Measurements from ENCODE around the gene DBN1.
"Not testable (repeated sequence)": the region's sequence is repeated elsewhere in the genome, so short reads cannot be mapped to it uniquely, and the experiment has no call there.

DBN1 gene

DNA sequence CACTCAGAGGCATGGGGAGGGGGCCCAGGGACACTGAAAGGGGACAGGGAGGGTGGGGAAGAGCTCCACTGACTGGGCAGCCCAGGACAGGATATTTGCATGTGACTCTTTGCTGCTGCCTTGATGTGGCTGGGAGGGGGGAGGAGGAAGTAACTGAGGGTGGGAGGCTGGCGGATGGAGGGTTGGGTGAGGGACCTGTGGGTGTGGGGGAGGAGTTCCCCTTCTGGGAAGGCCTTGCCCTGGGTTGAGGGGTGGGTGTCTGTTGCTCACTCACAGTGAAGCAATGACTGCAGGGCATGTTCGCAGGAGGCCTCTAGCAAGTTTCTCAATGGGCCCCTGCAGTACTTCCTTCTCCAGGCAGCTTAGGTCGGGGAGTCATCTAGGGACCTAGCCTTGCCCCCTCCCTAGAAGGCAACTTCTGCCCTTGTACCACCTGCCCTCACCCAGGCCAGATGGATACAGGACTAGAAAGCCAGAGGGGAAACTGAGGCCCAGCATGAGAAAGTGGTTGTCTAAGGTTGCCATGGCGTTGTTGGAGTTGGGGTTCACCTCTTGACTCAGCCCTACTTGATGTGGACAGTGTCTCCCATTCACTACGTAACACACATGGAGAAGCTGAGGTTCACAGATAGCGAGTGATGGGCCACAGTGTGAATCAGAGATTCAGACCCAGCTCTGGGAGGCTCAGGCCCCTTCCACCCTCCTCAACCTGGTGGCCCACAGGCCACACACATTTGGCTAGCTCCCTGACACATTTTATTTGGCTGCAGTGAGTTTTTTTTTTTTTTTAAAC is 44.0 kb downstream of the DBN1 start:
- peak; percentile 80 to 82 for DNase-seq (ENCODE audit: low read depth in 2 of 2)

DNA sequence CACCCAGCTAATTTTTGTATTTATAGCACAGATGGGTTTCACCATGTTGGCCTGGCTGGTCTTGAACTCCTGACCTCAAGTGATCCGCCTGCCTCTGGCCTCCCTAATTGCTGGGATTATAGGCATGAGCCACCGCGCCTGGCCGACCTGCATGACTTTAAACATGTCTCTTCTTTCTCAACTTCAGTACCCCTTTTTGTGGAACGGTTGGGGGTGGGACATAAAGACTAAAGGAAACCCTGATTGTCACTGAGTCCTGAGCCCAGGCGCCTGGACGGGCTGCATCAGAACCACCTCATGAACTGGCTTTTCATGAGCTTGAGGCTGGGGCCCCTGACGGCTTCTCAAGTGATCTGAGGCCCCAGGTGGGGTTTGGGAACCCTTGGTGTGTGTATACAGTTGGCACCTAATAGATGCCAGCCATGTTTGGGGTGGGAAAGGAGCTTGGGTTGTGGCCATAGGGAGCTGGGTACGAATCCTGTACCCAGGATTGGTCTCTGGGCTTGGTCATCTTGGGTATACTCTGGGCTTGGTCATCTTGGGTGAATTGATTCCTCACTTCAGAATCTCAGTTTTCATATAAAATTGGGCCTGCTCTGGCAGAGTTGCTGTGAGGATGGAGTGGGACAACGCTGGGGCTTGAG is 44.7 kb downstream of the DBN1 start:
- DNase-seq (ENCODE audit: low read depth in 2 of 2) = no peak

DNA sequence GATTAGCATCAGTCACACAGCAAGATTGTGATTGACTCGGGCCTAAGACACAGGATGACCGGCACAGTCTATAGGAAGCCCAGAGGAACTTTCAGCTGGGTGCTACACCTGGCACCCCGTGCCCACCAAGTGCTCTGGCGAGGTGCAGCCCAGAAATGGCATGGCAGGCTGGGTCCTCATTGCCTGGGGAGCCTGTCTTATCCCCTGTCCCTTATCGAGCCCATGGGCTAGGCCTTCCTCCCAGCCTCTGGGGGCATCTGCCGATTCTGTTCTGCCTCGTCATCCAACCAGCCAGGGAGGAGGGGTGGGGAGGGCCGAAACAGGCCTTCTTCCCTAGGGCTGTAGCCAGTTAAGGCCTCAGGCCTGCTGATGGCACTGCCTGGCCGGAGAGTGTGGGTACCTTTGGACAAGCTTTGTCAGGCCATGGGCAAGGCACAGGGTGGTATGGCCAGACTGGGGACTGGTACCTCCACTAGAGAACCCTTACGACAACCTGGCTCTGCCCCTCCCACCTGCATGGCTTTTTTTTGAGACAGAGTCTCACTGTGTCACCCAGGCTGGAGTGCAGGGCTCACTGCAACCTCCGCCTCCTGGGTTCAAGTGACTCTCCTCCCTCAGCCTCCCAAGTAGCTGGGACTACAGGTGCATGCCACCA is 45.4 kb downstream of the DBN1 start:
- DNase-seq (ENCODE audit: low read depth in 2 of 2) = no peak

DNA sequence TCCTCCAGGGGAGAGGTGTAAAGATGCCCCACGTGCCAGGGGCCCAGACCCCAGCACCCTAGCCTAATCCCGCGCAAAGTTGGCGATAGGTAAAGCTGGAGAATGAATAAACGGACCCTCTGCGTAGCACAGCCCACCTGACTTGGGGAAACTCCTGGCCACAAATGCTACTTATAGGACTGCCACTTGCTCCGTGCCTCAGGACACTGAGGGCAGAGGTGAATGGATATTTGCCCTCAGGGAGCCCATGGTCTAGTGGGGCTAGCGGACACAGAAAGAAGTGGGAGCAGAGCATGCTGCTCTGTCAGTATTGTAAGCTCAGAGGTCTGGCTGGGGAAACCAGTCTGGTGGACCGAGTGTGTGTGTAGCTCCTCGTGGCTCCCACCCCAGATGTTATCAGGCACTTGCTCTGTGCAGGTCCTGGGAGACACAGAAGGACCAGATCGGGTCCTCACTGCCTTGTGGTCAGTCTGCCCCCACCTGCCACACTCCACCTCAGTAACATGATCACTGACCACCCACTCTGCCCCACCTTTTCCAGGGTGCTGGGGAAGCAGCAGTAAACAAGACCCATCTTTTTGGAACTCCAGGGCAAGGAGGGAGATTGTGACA is 46.1 kb downstream of the DBN1 start:
- DNase-seq (ENCODE audit: low read depth in 2 of 2) = no peak

DNA sequence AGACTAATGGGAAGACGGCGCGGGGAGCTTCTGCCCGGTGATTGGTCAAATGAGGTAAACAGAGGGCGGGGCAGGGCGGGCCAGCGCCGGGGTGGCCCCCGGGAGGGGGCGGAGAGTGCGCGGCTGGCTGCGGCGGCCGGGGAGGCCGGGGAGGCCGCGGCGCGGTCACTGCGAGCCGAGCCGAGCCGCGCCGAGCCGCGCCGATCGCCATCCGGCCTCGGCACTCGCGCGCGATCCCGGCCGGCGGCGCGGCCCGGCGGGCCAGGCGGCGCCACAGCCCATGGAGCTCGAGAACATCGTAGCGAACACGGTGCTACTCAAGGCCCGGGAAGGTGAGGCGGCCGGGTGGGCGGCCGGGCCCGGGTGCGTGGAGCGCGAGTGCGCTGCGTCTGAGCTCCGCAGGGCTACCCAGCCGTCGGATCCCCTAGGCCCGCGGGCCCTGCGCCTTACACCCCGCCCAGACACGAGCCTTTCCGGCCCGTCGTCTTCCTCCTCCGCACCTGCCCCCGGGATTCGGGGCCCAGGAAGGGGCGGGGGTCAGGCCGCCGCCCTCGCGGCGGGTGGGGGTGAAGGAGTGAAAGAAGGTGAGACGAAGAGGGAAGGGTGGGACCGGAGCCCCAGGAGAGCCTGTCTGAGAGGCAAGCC is 46.7 kb downstream of the DBN1 start, which contains the start of gene GRK6:
Gene GRK6, plus strand, starts transcription at position 111 of the 645 bp plus-strand sequence. Its CDS starts 170 bp downstream, at position 281.
- DNase-seq (ENCODE audit: low read depth in 2 of 2) = no peak

DNA sequence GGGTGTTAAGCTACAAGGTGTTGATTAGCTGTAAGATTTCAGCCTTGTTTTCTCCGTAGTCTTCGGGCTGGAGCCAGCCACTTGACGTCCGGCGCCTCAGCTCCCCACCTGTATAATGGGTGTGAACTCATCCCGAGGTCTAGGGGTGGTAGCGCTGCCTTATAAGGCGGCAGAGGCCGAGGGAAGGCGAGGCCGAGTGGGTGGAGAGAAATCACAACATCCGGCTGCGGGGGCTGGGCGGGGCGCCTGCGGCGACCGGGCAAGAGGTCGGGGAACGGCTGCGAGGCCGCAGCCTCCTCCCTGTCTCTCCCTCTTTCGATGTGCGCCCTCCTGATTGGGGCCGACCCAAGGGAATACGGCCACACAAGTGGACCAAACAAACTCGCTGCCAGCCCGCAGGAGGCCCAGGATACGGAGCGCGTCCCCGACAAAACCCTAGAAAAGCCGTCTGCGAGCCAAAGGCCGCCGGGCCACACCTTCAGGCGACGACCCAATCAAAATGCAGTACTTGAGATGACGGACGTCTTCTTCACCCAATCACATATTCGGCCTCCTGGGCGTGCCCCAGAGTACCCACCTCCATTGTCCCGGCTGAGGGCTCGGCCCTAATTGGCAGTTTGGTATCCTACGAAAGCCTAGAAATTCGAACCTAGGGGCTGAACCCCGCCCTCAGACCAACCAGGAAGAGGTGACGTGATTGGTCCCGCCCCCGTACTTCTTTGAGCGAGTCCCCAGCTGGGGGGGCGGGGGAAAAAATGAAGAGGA is 47.5 kb downstream of the DBN1 start:
- DNase-seq (ENCODE audit: low read depth in 2 of 2) = peak; percentile 99 to 100

DNA sequence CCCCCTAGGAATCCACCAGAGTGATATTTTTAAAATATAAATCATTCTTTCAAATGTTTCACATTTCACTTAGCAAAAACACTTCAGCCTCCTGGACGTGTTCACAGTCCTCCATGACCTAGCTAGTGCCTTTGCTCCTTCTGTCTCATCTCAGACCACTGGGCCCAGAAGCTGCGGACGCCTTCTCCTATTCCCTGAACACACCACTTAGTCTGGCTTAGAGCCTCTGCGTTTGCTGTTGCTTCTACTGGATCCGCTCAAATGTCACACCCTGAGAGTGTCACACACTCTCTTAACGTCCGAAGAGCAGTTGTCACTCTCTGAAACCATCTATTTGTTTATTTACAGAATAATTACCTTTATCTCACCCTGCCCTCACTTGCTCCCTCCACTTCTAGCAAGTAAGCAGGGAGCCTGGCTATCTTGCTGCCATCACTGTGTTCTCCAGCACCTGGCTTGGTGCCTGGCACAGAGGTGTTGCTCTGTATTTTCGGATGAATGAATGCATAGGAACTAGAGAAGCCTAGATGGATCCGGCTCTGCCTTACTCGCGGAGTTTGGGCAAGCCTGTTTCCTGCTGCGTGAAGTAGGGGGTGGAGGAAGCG is 48.1 kb downstream of the DBN1 start:
- DNase-seq (ENCODE audit: low read depth in 2 of 2) = no peak

DNA sequence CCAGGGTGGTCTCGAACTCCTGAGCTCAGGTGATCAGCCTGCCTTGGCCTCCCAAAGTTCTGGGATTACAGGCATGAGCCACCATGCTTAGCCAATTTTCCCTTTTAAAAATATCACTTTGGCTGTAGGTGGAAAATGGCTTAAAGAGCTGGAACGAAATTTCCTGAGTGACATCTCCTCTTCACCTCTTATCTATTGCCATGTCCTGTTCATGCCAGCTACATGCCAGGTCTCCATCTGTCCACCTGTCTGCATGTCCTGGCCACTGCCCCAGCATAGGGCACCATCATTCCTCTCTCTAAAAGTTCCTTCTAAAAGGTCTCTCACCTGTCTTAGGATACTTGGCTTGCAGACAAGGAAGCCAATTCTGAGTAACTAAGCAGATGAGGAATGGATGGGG is 49.8 kb downstream of the DBN1 start:
- DNase-seq (ENCODE audit: low read depth in 2 of 2) = no peak

DNA sequence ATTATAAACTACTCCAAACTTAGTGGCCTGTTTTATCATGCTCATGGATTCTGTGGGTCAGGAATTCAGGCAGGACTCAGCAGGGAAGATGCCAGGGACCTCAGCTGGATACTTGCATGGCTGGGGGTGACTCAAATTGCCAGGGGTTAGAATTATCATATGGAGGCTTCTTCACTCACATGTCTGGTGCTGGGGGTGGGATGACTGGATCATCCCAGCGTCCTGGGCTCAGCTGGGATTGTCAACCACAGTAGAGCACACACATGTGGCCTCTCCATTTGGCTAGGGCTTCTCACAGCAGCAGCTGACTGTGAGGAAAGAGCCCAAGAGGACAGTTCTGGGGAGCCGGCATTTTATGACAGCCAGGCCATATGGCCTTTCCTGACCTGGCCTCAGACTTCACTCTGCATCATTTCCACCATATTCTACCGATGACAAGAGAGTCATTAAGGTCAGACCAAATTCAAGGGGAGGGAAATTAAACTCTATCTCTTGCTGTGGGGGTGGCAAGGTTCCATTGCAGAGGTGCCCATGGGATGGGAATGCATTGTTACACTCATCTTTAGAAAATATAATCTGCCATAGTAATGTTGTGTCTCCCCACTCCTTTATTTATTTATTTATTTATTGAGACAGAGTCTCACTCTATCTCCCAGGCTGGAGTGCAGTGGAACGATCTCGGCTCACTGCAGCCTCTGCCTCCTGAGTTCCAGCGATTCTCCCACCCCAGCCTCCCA is 52.2 kb downstream of the DBN1 start:
- no peak for DNase-seq (ENCODE audit: low read depth in 2 of 2)

DNA sequence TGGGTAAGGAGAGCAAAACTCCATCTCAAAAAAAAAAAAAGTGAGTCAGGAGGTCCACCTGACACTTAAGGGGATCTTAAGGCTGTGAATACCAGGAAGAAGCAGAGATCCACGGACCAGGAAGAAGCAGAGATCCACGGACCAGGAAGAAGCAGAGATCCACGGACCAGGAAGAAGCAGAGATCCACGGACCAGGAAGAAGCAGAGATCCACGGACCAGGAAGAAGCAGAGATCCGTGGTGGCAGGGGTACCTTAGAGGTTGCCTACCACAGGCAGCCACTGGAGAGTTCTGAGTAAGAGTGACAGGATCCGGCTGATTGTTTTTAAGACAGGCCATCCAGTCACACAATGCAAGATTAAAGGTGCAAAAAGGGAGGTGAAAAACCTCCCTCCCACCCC is 53.0 kb downstream of the DBN1 start:
- not testable (repeated sequence) for DNase-seq (ENCODE audit: low read depth in 2 of 2)

DNA sequence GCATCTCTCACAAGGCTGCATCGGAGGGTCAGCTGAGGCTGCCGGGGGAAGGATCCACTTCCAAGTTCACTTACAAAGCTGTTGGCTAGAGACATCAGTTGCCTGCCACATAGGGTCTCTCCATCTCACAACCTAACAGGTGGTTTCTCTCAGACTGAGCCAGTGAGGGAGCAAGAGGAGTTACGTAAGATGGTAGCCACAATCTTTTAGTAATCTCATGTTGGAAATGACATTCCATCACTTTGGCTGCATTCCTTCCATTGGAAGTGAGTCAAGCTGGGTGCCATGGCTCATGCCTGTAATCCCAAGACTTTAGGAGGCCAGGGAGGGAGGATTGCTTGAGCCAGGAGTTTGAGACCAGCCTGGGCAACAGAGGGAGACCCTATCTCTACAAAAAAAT is 54.4 kb downstream of the DBN1 start:
- DNase-seq (ENCODE audit: low read depth in 2 of 2) = no peak

DNA sequence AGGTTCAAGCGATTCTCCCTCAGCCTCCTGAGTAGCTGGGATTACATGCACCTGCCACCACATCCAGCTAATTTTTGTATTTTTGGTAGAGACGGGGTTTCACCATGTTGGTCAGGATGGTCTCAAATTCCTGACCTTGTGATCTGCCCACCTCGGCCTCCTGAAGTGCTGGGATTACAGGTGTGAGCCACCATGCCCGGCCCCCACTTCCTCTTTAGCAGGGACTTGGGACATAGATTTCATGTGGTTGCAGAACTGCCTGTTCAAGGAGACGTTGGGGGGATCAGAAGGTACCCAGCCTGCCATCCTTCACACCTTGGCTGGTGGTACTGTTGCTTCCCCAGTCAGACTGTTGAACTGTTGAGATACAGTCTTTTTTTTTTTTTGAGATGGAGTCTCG is 56.4 kb downstream of the DBN1 start:
- DNase-seq (ENCODE audit: low read depth in 2 of 2) = not testable (repeated sequence)

DNA sequence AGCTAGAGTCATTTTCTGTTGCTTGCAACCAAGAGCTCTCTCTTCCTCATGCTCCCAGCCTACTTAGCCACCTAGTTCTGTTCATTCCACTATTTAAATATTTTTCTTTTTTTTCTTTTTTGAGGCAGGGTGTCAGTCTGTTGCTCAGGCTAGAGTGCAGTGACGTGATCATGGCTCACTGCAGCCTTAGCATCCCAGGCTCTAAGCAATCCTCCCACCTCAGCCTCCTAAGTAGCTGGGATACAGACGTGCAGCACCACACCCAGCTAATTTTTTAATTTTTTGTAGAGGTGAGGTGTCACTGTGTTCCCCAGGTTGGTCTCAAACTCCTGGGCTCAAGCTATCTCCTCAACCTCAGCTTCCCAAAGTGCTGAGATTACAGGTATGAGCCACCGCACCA is 59.0 kb downstream of the DBN1 start:
- DNase-seq (ENCODE audit: low read depth in 2 of 2) = no peak

DNA sequence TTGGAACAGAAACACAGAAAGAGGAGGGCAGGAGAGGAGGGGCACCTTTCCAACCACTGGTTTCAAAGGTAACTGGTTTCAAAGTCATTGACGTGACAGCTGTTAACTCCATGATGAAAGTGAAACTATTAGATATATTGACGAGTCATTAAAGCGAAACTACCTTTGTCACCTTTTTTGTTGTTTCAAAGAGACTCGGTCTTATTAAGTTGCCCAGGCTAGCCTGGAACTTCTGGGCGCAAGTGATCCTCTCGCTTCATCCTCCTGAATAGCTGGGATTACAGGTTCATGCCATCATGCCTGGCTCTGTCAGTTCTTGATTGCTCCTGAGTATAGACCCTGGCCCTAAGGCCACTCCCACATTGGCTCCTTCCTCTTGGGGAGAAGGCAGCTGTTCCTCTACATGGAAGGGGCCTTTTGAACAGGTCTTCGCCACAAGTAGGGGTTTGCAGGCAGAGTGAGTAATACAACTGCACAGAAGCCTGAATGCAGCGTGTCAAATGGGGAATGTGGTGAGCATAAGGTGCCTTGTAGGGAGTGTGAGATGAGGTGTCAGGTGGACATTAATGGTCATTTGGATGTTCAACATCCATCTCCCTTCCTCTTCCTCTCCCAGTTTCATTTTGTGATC is 60.7 kb downstream of the DBN1 start:
- no peak for DNase-seq (ENCODE audit: low read depth in 2 of 2)

DNA sequence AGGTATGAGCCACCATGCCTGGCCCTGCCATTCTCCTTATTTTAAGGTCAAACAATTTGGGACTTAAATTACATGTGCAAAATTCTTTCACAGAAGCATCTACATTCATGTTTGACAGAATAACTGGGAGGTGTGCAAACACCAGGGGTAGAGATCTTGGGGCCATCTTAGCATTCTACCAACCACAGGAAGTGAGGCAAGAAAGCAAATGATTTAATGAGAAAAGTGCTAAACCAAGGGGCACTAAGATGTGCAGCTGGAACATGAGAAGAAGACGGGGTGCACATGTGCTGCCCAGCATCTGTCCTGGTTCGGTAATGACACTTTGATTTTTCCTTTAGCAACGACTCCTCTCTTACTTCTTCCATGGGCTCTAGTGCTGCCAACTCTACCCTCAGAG is 62.9 kb downstream of the DBN1 start:
- no peak for DNase-seq (ENCODE audit: low read depth in 2 of 2)

DNA sequence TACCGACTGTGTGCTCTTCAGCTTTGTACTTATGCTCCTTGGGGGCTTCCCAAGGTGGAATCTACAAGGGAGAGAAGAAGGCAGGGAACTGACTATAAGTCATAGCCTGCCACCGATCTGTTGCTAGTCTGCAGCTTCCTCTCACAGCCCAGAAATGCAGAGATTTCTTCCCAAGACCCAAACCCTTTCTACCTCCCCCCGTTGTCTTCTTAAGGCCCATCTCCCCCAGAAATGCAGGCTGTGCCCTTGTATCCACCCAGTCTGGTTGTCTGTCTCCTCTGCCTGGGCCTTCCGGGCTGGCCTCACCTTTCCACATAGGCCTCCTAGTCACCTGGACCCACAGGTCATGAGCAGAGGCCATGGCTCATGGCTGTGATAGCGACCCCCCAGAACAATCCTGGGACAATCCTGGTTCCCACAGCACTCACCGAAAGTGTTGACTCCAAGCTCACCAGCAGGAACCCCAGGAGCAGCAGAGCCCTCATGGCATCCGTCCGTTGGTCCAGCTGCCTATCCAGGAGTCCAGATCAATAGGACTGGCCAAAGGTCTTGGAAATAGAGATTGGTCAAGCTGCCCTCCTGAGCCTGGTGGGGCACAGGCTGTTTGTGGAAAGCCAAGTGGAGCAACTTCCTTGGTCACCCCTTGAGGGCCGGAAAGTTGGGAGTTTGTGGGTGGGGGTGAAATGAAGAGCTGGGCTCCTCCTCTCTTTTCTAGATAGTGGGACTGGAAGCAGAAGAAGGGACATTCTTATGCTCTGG is 64.2 kb downstream of the DBN1 start, which contains the start of gene F12:
Gene F12, minus strand, starts transcription at position 522 of the 759 bp plus-strand sequence. Its CDS starts 37 bp downstream, at position 485.
- DNase-seq (ENCODE audit: low read depth in 2 of 2) = no peak

All from activated CD4-positive, alpha-beta T cell treated with anti-CD3 and anti-CD28 coated beads for 24 hours (primary cell).